ENCODE data around the gene OR51M1.
"Not testable (repeated sequence)": the region's sequence is repeated elsewhere in the genome, so short reads cannot be mapped to it uniquely, and the experiment has no call there.

OR51M1 gene, protein sequence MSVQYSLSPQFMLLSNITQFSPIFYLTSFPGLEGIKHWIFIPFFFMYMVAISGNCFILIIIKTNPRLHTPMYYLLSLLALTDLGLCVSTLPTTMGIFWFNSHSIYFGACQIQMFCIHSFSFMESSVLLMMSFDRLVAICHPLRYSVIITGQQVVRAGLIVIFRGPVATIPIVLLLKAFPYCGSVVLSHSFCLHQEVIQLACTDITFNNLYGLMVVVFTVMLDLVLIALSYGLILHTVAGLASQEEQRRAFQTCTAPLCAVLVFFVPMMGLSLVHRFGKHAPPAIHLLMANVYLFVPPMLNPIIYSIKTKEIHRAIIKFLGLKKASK

DNA sequence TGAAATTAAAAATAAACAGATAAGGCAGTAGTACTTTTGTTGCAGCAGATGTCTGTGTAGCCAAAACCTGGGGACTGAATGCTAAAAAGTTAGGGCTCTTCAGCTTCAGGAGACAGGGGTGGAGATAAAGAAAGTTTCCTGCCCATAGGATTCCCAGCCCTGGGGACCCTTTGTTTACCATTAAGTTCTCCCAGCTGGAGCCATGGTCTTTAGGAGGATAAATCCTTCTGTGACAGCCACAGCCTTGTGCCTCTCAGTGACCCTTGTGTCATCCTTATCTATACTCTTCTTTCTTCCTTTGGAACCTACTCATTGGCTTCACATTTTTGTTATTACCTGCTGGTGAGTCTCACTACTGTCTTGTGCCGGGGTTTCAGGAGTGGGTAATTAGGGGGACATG lies at the start of gene OR51M1:
TSS of gene OR51M1 (plus strand) at position 237 of the 400 bp plus-strand sequence. CDS start 5,587 bp downstream, outside the sequence.
- DNase-seq: no peak

DNA sequence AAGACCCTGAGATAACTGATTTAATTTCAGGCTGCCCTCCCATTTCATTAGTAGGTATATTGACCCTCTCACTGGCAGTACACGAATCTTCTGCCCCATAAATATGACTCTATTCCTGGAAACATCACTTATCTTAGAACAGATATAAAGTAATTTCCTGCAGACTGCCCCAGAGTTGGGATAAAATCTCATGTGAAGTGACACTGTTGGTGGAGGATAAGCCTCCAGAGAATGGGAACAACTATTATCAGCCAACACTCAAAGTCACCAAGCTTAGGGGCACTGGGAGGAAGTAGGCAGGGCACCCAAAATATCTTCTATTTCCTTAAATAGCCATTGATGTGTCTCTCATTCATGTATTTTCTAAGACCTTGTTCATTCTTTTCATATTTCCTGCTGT lies 48.4 kb upstream of the OR51M1 start:
- no peak for DNase-seq

GRCh38 chr11:5336331-5336730 lies 47.3 kb upstream of the OR51M1 start:
- DNase-seq: no peak

DNA sequence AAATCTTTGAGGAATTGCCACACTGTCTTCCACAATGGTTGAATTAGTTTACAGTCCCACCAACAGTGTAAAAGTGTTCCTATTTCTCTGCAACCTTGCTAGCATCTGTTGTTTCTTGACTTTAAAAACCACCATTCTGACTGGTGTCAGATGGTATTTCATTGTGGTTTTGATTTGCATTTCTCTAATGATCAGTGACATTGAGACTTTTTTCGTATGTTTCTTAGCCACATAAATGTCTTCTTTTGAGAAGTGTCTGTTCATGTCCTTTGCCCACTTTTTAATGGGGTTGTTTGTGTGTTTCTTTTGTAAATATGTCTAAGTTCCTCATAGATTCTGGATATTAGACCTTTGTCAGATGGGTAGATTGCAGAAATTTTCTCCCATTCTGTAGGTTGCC lies 46.4 kb upstream of the OR51M1 start:
- DNase-seq: not testable (repeated sequence)

GRCh38 chr11:5339771-5340322 lies 43.8 kb upstream of the OR51M1 start:
- no peak for DNase-seq

- DNase-seq: no peak
Observed at GRCh38 chr11:5343474-5344335, 39.9 kb upstream of the OR51M1 start, which contains the start of gene OR51B5. Gene OR51B5, minus strand, starts transcription at chr11:5343524. Its CDS starts 0 bp downstream, at chr11:5343524.

- no peak for DNase-seq
Observed at GRCh38 chr11:5345831-5346230, 37.8 kb upstream of the OR51M1 start.

- DNase-seq: no peak
Observed at GRCh38 chr11:5348551-5349194, 34.9 kb upstream of the OR51M1 start.

DNA sequence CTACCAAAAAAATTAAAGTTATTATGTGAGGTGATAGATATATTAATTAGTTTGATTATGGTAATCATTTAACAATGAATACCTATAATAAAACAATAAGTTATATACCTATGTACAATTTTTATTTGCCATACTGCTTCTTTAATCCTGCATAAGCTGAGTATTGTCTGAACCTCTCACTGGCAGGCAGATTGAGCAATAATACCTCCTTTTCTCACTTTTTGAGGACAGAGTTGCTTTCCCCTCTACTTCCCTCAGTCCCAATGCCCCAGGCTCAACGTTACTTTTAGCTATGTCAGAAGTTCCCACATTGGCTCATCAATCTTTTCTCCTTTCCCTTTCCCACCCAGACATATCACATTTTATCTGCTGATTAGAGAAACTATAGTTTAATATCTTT lies 34.1 kb upstream of the OR51M1 start:
- DNase-seq: no peak

DNA sequence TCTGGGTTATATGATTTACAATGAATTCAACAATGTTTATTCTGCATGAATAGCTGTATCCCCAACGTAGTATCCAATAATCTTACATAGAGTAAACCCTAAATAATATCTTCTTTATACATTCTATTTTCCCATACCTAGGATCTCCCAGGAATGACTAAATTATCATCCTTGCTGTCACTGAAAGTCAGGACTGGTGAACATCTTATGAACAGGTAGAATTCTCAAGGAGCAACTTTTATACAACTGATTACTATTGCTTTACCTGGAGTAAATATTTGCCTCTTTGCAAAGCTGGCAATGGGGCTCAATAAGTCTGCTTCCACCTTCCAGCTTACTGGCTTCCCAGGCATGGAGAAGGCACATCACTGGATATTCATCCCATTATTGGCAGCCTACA lies 32.4 kb upstream of the OR51M1 start, which contains the start of gene OR51B6:
TSS of gene OR51B6 (plus strand) at position 301 of the 400 bp plus-strand sequence. CDS start at position 301, 0 bp downstream.
- no peak for DNase-seq

DNA sequence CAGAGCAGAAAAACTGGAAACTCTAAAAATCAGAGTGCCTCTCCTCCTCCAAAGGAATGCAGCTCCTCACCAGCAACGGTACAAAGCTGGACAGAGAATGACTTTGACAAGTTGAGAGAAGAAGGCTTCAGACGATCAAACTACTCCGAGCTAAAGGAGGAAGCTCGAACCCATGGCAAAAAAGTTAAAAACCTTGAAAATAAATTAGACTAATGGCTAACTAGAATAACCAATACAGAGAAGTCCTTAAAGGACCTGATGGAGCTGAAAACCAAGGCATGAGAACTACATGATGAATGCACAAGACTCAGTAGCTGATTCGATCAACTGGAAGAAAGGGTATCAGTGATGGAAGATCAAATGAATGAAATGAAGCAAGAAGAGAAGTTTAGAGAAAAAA lies 27.6 kb upstream of the OR51M1 start:
- DNase-seq: not testable (repeated sequence)

DNA sequence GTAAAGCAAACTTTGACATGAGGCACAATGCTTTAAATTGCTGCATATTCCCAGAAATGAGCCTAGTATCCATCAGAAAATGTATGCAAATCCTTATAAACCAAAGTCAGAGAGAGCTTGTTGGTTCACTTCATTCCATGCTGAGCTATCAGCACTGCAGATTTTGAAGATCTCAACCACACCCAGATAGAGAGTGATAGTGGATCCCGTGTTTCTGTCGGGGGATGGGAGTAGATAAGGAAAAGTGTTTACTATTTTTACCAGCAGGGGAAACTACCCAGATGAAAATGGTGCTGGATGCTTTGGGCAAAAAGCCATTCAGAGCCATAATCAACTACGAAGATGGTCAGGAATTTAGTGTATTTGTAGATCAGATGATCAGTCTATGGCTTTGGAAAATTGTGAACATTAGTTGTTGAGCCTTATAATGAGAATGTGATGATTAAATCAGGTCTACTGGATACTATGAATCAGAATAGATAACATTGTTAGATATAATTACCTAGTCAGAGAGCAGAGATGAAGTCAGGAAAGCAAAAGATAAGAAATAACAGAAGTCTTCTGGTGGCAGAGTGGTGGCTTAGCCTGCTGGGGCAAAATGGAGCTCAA lies 21.5 kb upstream of the OR51M1 start:
- no peak for DNase-seq

DNA sequence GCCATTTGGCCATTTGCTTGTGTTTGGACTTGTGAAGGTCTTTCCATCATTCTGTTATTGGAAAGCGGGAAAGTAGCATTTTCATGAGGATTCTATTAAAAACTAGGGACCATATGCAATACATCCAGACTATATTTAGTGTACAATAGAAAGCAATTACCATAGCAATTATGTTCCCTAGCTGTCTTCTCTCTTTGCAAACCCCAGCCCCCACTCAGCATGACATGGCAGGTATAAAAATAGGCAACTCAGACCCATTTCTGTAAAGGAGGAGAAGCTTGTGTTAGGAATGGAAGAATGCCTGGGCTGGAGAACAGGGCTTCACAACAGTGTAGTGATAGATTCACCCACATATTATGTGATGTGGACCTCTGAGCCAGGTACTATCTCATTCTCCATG lies 19.9 kb upstream of the OR51M1 start:
- DNase-seq: no peak

DNA sequence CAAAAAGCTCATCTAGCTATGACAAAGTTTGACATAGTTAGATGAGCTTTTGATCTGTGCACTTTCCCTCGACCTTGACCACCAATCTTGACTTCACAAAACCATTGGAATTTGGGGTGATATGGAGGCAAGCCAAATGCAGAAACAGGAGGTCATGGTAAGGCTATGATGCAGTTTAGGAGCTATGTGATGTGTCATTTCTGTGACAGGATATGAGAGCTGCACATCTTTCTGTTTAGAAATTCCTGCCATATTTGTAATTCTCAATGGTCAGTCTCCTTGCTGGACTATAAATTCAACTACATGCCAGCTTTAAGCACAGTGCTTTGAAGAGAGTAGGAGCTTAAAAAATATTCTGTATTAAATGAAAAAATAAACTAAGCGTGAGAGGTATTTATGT lies 19.4 kb upstream of the OR51M1 start:
- DNase-seq: no peak

- not testable (repeated sequence) for DNase-seq
Observed at GRCh38 chr11:5366365-5366764, 17.2 kb upstream of the OR51M1 start.

GRCh38 chr11:5366856-5367255 lies 16.8 kb upstream of the OR51M1 start:
- no peak for DNase-seq

GRCh38 chr11:5367448-5368074 lies 16.1 kb upstream of the OR51M1 start:
- no peak for DNase-seq

DNA sequence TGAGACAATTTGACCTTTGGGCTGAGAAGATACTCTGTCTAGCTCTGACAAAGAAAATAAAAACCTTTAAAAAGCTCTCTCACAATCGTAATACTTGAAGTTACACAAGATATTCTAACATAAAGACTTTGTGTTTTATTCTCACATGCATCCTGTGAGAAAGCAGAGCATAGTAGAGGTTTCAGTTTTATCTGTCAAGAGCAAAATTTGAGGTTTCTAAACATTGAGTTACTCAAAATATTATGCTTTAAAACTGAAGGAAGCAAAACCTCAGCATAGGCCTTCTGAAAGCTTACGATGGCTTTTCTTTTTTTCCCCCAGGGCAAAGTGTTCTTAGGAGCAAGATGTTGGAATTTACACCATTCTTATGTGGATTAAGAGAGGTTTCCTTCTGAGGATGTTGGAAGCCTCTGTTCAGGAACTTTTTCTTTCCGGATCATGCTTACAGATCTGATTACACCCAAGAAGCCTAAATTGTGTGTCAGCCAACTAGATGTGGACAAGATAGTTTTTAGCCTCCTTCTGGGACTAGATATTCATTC lies 15.0 kb upstream of the OR51M1 start:
- no peak for DNase-seq

GRCh38 chr11:5369789-5370188 lies 13.8 kb upstream of the OR51M1 start:
- no peak for DNase-seq

- no peak for DNase-seq
Observed at GRCh38 chr11:5380740-5381342, 2.8 kb upstream of the OR51M1 start.

DNA sequence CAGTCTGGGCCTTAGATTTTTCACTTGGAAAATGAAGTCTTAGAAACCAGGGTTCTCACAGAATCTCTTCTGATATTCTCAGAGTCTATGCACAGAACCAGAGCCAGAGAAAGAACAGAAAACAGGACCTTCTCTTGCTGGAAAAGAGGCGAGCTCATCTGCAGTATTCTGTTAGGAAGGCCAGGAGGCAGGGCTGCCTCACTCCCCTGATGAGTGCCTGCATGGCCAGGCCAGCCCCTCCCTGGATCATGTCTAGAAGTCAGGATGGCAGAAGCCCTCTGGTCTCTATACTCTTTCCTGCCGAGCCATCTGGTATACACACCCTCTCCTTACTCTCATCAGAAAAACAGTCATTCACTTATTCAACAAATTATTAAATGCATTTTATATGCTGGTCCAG lies 723 bp downstream of the OR51M1 start:
- no peak for DNase-seq

All from stimulated activated naive CD4-positive, alpha-beta T cell treated with Interleukin-2 at 50 U/mL for 16 hours (primary cell).